Stomach (tissue), 4 donors: ENCODE data around the gene SULF2.

Source experiments
- EP300 ChIP-seq: sonication (generic); formaldehyde crosslinking; IDR thresholded peaks from one replicate; pipeline ENCODE4 v1.6.1; 2017; ENCODE audit warnings: antibody characterized with exemption
- POLR2A ChIP-seq, 4 donors: fragments of 450-650 bp; IDR thresholded peaks; one replicate each; pipeline ENCODE4 v1.6.1; 2016; ENCODE audit warnings: antibody characterized with exemption in 4 of 4, control low read depth in 2 of 4, mild to moderate bottlenecking in 1 of 4, moderate library complexity in 1 of 4
- POLR2AphosphoS5 ChIP-seq, 3 donors: sonication (generic); formaldehyde crosslinking; IDR thresholded peaks; one replicate each; pipeline ENCODE4 v1.6.1; 2016; ENCODE audit warnings: antibody characterized with exemption in 3 of 3
- TF ChIP-seq, protein P1 (sequence below), 7 experiments: fragments of 450-650 bp in 4 of 7; fragments of 200-600 bp in 3 of 7; sonication (generic) in 3 of 7; IDR thresholded peaks; one replicate each; pipeline ENCODE4 v1.5.1; 2016 to 2019; ENCODE audit warnings: antibody characterized with exemption in 7 of 7, control low read depth in 2 of 7, mild to moderate bottlenecking in 1 of 7

DNA sequence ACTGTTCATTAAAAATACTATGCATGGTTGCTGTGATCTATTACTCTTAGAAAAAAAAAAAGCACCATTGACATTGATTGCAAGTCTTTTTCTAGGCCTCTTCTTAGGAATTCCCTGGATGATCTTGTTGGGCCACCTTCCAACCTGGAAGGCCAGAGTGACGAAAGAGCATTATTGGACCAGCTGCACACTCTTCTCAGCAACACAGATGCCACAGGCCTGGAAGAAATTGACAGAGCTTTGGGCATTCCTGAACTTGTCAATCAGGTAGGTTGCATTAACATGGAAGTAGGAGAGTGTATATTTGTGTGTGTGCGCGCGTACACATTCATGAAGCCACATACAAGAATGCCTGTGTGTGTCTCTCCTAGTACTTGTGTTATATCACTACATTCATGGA lies 143.2 kb downstream of the SULF2 start:
- no peak for TF ChIP-seq POLR2A (IDR thresholded peaks at IDR 0.05)
- TF ChIP-seq, protein P1, sequence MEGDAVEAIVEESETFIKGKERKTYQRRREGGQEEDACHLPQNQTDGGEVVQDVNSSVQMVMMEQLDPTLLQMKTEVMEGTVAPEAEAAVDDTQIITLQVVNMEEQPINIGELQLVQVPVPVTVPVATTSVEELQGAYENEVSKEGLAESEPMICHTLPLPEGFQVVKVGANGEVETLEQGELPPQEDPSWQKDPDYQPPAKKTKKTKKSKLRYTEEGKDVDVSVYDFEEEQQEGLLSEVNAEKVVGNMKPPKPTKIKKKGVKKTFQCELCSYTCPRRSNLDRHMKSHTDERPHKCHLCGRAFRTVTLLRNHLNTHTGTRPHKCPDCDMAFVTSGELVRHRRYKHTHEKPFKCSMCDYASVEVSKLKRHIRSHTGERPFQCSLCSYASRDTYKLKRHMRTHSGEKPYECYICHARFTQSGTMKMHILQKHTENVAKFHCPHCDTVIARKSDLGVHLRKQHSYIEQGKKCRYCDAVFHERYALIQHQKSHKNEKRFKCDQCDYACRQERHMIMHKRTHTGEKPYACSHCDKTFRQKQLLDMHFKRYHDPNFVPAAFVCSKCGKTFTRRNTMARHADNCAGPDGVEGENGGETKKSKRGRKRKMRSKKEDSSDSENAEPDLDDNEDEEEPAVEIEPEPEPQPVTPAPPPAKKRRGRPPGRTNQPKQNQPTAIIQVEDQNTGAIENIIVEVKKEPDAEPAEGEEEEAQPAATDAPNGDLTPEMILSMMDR (IDR thresholded peaks at IDR 0.05): no peak
- no peak for TF ChIP-seq EP300
- no peak for TF ChIP-seq POLR2AphosphoS5 (IDR thresholded peaks at IDR 0.05)
